Smooth muscle cell (in vitro differentiated cells): ENCODE results near the gene GPS2. TPM values are rescaled to one million over a fixed set of nuclear protein-coding genes. Genes with fewer than 3 reads are reported as not detected.

Source experiments
- DNase-seq: peaks from one replicate; lab custom pipeline; 2025; ENCODE audit not compliant: unreplicated experiment; lab: John Stamatoyannopoulos, UW
- H2AFZ ChIP-seq: fragments of 200-600 bp; sonication (generic); 2 replicates; pipeline ENCODE4 v1.6.0; 2016; ENCODE audit warnings: antibody characterized with exemption, low read depth, mild to moderate bottlenecking
- H3F3A ChIP-seq: fragments of 200-600 bp; sonication (generic); 2 replicates; pipeline ENCODE4 v1.6.0; 2017; ENCODE audit warnings: antibody characterized with exemption, low read depth
- H3K27ac ChIP-seq: fragments of 200-600 bp; sonication (generic); 2 replicates; pipeline ENCODE4 v1.5.1; 2016; ENCODE audit warnings: low read depth, mild to moderate bottlenecking
- H3K27me3 ChIP-seq: fragments of 200-600 bp; sonication (generic); 2 replicates; pipeline ENCODE4 v1.6.1; 2016; ENCODE audit warnings: low read depth, mild to moderate bottlenecking
- H3K36me3 ChIP-seq: fragments of 200-600 bp; sonication (generic); 2 replicates; pipeline ENCODE4 v1.5.1; 2016; ENCODE audit warnings: low read depth
- H3K4me1 ChIP-seq: fragments of 200-600 bp; sonication (generic); 2 replicates; pipeline ENCODE4 v1.5.1; 2016; ENCODE audit warnings: low read depth
- H3K4me2 ChIP-seq: fragments of 200-600 bp; sonication (generic); 2 replicates; pipeline ENCODE4 v1.6.0; 2016; ENCODE audit warnings: mild to moderate bottlenecking
- H3K4me3 ChIP-seq: fragments of 200-600 bp; sonication (generic); 2 replicates; pipeline ENCODE4 v1.5.1; 2016; ENCODE audit warnings: mild to moderate bottlenecking
- H3K79me2 ChIP-seq: fragments of 200-600 bp; sonication (generic); 2 replicates; pipeline ENCODE4 v1.6.0; 2016; ENCODE audit warnings: low read depth, mild to moderate bottlenecking
- H3K9ac ChIP-seq: fragments of 200-600 bp; sonication (generic); 2 replicates; pipeline ENCODE4 v1.6.0; 2016; ENCODE audit warnings: low read depth
- H3K9me3 ChIP-seq: fragments of 200-600 bp; sonication (generic); replicated peaks from 2 replicates; pipeline ENCODE4 v1.5.1; 2016; ENCODE audit warnings: low read depth
- H4K20me1 ChIP-seq: fragments of 200-600 bp; sonication (generic); 2 replicates; pipeline ENCODE4 v1.6.0; 2016; ENCODE audit warnings: low read depth
- CTCF ChIP-seq: fragments of 200-600 bp; sonication (generic); IDR thresholded peaks from 2 replicates; pipeline ENCODE4 v1.5.1; 2017; ENCODE audit warnings: borderline replicate concordance, mild to moderate bottlenecking, antibody characterized with exemption; ENCODE audit not compliant: insufficient read depth, poor library complexity, severe bottlenecking
- WGBS: methylation state at CpG from one replicate; pipeline ENCODE4 v1.1.7; 2016; ENCODE audit warnings: low lambda C conversion rate; 5-methylcytosine and 5-hydroxymethylcytosine counted together
- polyA plus RNA-seq: library from polyadenylated mRNA; unstranded; fragments of >200 nt; fragmentation: Nextera tagmentation; extraction: Ambion mirVana; gene quantifications from 2 replicates; pipeline ENCODE4 v1.2.1, GENCODE V29; 2016
- total RNA-seq: library from RNA; depleted of rRNA; stranded (reverse); fragments of >200 nt; gene quantifications from 2 replicates; pipeline ENCODE4 v1.2.3, GENCODE V29; 2014

Gene GPS2
- total and polyA plus RNA-seq, 2 experiments from 2014 or later, result 40.3 to 77.0 TPM

GRCh38 chr17:7311110-7311705, 4.0 kb downstream of the GPS2 start:
- Histone ChIP-seq H3F3A (peaks cover 47% of the 10 kb centered on the region), H3K9me3 (no peaks in the 10 kb centered on the region), H3K4me1 (peaks cover 16% of the 10 kb centered on the region), H3K4me3 (no peak overlapping the region), H3K27me3 (no peaks in the 10 kb centered on the region), H3K79me2 (peaks cover 66% of the 10 kb centered on the region), H3K27ac (peak overlapping the region; percentile 95), H2AFZ (no peak overlapping the region), H3K36me3 (peaks cover 4% of the 10 kb centered on the region), H3K9ac (no peak overlapping the region), H3K4me2 (no peak overlapping the region), H4K20me1 (peaks cover 70% of the 10 kb centered on the region)
- DNase-seq, result no peak
- TF ChIP-seq CTCF, result no peak
- WGBS, result 93% methylated on average over 7 of the region's 7 CpGs

GRCh38 chr17:7309628-7310027, 5.5 kb downstream of the GPS2 start:
- H3K79me2 ChIP-seq, result peaks cover 66% of the 10 kb centered on the region
- peak overlapping the region; percentile 99 for H3K4me2 ChIP-seq
- no peaks in the 10 kb centered on the region for H3K27me3 ChIP-seq
- H3K9ac ChIP-seq, result peak overlapping the region; percentile 35
- no peaks in the 10 kb centered on the region for H3K9me3 ChIP-seq
- WGBS, result 93% methylated on average over 12 of the region's 12 CpGs
- peaks cover 4% of the 10 kb centered on the region for H3K36me3 ChIP-seq
- peaks cover 45% of the 10 kb centered on the region for H3F3A ChIP-seq
- H2AFZ ChIP-seq, result no peak overlapping the region
- H4K20me1 ChIP-seq, result peaks cover 68% of the 10 kb centered on the region
- no peak for TF ChIP-seq CTCF
- peaks cover 16% of the 10 kb centered on the region for H3K4me1 ChIP-seq
- no peak for DNase-seq
- H3K4me3 ChIP-seq, result peak overlapping the region; percentile 85
- H3K27ac ChIP-seq, result peak overlapping the region; percentile 95

DNA sequence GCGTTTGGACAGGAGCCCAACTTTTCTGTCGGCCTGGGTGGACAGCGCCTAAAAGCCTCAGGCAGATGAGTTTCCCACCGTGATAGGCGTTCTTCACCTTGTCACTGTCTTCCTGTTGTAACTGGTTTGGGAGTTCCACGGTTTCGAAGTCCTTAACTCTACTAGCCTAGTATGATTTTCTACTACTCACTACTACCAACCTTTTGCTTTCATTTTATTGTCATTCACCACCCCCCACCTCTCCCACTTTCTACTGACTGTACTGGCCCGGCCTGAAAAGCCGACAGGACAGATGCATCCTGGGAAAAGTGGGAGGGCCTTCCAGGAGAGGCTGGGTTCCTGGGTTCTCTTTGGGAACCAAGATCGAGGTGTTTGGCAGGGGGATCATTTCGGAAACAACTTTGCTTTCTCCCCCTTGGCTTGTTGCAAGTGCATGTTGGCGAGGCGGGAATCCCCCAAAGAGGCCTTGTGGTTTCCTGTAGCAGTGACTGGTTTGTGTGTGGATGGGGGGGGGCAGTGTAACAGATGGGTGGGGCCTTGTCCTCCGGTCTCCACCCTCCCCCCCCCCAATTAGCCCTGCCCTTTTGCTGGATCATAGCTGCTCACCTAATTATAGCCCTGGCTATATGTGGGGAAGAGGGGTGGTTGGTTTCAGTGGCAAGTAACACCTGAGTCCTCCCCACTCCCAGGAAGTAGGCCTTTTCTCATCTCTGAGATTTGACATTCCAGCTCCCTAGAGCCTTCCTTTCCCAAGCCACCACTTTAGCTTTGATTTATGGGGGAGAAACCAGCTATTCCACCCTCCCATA, 6.3 kb downstream of the GPS2 start:
- Histone ChIP-seq H4K20me1 (peaks cover 60% of the 10 kb centered on the region), H3K4me2 (peak overlapping the region; percentile 99)

More for the DNA sequence above, 6.3 kb downstream of the GPS2 start:
- Histone ChIP-seq H2AFZ (no peak overlapping the region), H3K9ac (peak overlapping the region; percentile 98), H3K27me3 (no peaks in the 10 kb centered on the region), H3F3A (peaks cover 38% of the 10 kb centered on the region), H3K36me3 (peaks cover 4% of the 10 kb centered on the region), H3K4me3 (peak overlapping the region; percentile 85), H3K79me2 (peaks cover 62% of the 10 kb centered on the region), H3K9me3 (no peaks in the 10 kb centered on the region), H3K4me1 (peaks cover 10% of the 10 kb centered on the region), H3K27ac (peak overlapping the region; percentile 95)
- DNase-seq, result no peak
- no peak for TF ChIP-seq CTCF
- 2% methylated on average over 12 of the region's 14 CpGs for WGBS
